Sigmoid colon (tissue), 4 donors: Measurements from ENCODE around the gene EML6.

Experiments
- CTCF ChIP-seq, 4 experiments: fragments of 450-650 bp in 3 of 4; fragments of 200-600 bp in 1 of 4; IDR thresholded peaks; one replicate each; pipeline ENCODE4 v1.5.1; 2016 to 2019; ENCODE audit warnings: antibody characterized with exemption in 4 of 4, mild to moderate bottlenecking in 3 of 4, moderate library complexity in 2 of 4
- EP300 ChIP-seq, 4 donors: sonication (generic); formaldehyde crosslinking; IDR thresholded peaks; one replicate each; pipeline ENCODE4 v1.6.1; 2017; ENCODE audit warnings: antibody characterized with exemption in 4 of 4
- POLR2A ChIP-seq, 2 donors: fragments of 450-650 bp; IDR thresholded peaks; one replicate each; pipeline ENCODE4 v1.6.1; 2016; ENCODE audit warnings: antibody characterized with exemption in 2 of 2, mild to moderate bottlenecking in 2 of 2, moderate library complexity in 2 of 2
- POLR2AphosphoS5 ChIP-seq, 4 donors: sonication (generic); formaldehyde crosslinking; IDR thresholded peaks; one replicate each; pipeline ENCODE4 v1.6.1; 2017; ENCODE audit warnings: antibody characterized with exemption in 4 of 4

DNA sequence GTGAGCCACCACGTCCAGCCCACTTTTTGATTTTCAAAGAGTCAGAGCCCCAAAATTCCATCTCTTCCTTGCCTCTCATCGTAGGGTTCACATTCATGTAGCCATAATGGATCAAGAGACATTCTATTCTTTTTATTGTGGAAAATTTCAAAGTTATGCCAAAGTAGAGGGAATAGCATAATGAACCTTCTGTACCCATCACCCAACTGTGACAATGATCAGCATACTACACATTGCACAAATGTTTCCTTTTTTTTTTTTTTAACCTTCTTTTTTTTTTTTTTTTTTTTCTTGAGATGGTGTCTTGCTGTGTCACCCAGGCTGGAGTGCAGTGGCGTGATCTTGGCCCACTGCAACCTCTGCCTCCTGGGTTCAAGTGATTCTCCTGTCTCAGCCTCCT is 162.4 kb downstream of the EML6 start:
- TF ChIP-seq CTCF (IDR thresholded peaks at IDR 0.05), result no peak
- TF ChIP-seq POLR2A (IDR thresholded peaks at IDR 0.05), result no peak
- no peak for TF ChIP-seq EP300 (IDR thresholded peaks at IDR 0.05)
- no peak for TF ChIP-seq POLR2AphosphoS5 (IDR thresholded peaks at IDR 0.05)
